GM19452 (cell line): ENCODE data around the gene IL1R2.
"Not testable (repeated sequence)": the region's sequence is repeated elsewhere in the genome, so short reads cannot be mapped to it uniquely, and the experiment has no call there.

Source experiments
- ATAC-seq: cut with Tn5 transposase; IDR thresholded peaks from one replicate; pipeline ENCODE4 v1.9.1; 2021; ENCODE audit not compliant: unreplicated experiment

IL1R2 gene

DNA sequence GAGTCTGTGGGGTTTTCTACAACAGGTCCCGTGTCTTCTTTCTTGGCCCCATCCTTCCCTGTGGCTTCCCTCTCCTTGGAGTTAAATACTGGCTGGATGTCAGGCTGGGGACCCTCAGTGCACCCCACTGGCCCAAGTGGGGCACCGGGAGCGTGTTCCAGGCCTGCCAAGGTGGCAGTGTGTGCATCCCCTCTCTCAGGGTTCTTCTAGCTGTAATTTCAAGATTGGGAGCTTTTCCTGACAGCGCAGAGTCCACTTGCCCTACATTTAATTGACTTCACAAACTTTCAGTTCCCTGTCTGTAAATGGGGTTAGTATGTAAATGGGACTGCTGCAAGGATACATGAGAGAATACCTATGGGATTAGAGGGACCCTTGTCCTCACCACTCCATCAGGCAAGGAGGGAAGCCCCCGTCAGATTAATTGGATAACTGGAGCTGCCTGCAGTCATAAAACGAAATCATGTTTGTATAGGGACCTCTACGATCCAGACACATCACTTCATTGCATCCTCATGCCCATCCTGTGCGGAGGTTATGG, 66.6 kb downstream of the IL1R2 start:
- no peak for ATAC-seq

GRCh38 chr2:102059151-102059550, 67.4 kb downstream of the IL1R2 start:
- ATAC-seq: no peak

- ATAC-seq: no peak
These were observed 68.3 kb downstream of the IL1R2 start for GRCh38 chr2:102060047-102060446.

GRCh38 chr2:102060792-102061191, 69.0 kb downstream of the IL1R2 start:
- no peak for ATAC-seq

DNA sequence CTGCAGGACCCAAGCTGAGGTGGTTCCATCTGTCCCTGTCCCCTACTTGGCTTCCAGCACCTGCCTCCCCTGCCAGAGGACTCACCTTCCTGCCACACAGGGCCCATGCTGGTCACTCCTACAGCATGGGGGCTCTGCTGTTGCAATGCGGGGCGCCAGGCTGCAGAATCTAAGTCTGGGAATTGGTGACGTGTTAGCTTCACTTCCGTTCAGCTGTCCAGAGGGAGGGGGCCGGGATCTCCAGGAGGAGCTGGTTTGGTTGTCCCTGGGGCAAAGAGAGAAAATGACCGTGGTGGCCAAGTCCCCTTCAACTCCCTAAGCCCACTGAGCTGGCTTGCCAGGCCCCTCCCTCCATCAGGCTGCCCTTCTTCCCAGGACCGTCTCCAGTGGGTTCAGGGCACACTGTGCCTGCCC, 69.5 kb downstream of the IL1R2 start:
- no peak for ATAC-seq

DNA sequence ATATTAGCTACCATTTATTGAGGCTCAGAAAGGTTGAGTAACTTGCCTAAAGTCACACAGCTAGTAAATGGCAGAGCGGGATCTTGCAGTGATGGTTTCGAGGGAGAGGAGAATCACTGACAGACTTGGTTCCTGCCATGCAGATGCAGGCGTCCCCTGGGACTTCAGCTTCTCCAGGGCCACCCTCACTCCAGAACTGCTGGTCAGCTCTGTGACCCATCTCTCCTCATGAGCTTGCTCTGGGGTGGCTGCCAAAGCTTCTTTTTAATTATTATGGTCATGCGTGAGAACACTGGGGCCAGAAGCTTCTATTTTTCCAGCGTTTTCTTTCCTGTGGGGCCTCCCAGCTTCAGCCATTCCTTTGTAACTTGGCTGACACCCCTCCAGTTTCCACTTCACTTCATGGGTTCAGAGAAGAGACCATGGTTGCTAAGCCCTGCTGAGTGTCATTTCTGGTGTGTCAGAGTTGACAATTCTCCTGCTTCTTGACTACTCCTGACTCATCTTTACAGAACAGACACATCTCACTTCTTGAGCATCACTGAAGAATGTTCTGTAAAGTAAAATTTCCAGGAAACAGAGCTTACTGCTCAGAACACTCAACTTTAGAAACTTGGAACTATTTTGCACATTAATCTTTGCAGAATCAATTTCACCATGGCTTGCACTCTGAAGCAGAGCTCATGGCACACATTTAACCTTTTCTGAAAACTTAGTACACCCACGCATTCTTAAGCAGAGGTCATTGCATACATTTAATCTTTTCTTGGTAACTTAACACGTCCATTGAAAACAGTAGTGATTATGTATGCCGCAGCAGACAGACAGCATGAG, 70.4 kb downstream of the IL1R2 start:
- no peak for ATAC-seq

GRCh38 chr2:102062802-102063201, 71.0 kb downstream of the IL1R2 start:
- no peak for ATAC-seq

DNA sequence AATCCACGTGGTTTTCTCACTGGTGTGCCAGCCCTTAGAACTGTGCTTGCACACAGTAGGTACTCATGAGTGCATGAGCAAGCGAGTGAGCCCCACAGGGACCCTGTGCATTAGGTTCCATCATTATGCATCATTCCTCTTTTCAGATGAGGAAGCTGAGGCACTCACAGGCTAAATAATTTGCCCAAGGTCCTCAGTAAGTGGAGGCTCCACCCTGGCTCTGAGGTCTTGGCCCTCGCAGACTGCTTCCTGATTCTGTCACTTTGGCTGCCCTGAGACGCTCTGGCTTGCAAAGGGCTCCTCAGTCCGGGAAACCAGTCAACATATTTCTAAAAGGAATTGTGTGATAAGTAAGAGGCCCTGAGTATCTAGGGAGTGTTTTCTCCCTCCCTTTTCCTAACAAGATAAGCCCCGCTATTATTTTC, 71.7 kb downstream of the IL1R2 start:
- no peak for ATAC-seq

DNA sequence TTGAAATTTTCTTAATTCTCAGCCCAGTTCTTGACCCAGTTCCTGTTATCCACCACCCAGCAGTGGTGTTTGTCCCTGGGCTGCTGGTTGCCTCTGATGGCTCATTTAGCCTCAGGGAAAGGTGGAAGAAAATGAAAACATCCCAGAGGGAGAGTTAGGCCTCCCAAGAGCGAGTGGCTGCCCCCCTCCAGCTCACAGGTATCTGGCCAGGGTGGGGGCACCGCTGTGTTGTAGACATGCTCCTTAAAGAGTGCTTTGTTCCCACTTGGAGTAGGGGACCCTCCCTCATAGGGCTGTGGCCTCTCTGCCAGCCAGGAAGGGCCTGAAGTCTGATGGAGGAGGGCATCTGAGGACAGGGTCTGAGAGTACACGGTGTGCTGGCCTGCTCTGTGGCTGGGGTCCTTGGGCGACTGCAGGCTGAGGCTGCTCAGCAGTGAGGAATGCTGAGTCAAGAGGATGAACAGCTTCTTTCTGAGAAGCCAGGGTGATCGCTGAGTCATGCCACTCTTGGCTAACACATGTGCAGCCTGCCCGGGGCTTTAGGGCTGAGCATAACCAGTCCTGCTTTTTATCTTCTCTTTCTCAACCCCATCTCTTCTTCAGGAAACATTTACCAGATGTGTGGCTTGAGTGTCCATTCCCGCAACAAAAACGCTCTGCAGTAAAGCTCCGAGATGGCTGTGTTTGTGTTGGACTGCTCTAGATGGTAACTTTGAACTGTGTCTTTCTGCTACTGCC, 72.3 kb downstream of the IL1R2 start:
- ATAC-seq: no peak

GRCh38 chr2:102064679-102065674, 73.2 kb downstream of the IL1R2 start:
- no peak for ATAC-seq

DNA sequence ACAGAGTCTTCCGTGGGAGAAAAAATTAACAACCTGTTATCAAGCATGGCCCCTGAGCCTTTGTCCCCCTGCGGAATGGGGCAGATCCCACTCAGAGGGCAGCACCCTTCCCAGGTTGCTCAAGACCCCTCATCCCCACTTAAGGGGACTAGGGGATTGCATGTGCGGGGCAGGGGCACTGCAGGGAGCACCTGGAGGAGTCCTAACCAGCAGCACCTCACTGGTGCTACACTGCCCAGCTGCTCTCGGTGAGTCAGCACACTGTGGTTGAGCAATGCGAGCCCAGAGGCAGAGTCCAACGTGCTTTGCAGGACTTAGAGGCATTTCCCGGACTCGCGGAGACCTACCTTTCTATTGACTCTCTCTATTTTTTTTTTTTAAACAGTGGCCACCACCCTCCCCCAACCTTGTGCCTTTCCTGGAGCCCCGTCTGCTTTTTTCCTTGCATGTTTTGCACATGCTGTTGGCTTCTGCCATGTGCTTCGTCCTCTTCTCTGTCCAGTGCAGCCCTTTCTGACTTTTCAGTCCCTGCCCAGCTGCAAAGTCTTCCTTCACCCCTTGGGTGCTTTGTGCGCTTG, 74.0 kb downstream of the IL1R2 start:
- no peak for ATAC-seq

- ATAC-seq: no peak
These were observed 74.8 kb downstream of the IL1R2 start for GRCh38 chr2:102066554-102066953.

- not testable (repeated sequence) for ATAC-seq
These were observed 76.4 kb downstream of the IL1R2 start for GRCh38 chr2:102068126-102068525.

- no peak for ATAC-seq
These were observed 77.7 kb downstream of the IL1R2 start for GRCh38 chr2:102069311-102069974.

DNA sequence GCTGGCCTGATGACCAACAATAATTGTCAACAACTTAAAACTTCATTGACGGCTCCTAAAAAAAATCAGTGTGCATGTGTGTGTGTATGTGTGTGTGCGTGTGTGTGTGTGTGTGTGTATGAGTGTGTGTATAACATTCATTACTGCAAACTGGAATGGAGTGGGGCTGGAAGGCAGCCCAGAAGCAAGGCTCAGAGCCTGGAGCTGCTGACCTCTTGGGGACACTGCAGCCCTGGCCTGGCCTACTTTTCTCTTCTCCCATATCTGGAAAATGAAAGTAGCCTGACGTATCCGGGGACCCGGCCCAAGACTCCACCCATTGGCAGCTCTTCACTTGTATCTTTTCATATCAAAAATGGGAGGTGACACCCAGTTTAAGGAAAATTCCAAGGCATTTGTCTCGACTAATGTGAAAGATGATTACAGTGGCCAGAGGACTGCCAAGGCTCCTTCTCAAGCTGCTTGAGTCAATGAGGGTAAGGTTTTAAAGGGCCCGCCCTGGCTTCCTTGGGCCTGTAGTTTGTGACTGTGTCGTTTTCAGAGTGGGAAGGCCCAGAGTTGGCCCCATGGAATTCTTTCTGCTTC, 78.4 kb downstream of the IL1R2 start:
- ATAC-seq: no peak

DNA sequence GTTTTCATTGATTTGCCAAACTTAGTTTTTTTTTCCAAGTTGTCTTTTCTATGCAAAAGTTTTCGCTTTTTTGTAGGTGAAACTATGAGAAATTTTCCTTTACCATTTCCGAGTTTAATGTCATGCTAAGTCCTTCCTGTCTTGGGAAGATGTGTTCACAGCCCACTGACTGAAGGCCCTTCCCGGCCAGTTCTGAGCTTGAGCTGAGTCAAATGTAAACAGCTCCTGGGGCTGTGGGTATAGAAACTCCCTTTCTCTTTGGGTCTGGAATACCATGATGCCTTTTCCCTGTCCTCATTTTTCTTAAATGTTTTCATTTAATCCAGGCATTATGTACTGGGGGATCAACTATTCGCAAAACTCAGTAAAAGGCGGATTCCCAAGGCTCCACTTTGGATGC, 81.0 kb downstream of the IL1R2 start:
- no peak for ATAC-seq

DNA sequence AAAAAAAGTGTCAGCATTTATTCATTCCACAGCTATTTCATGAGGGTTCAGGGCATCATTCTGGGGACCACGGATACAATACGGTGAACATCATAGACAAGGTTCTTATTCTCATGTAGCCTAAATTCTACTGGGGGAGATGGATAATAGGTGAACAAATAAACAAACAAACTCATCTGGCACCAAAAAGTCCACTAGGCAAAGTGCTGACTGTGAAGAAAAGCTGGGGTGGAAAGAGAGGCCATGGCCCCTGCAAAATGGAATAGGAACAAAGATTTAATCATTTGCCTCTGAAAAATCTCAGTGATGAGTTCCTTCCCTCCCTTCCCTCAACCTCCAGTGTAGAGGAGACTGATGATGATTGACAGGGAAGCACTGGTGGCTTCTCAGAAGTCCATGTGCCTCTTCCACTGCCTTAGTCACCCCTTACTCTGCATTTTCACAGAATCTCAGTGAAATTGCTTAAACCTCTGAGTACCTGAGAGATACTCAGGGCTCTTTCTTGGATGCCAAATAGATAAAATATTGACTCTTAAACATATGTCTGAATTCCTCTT, 81.5 kb downstream of the IL1R2 start:
- no peak for ATAC-seq

DNA sequence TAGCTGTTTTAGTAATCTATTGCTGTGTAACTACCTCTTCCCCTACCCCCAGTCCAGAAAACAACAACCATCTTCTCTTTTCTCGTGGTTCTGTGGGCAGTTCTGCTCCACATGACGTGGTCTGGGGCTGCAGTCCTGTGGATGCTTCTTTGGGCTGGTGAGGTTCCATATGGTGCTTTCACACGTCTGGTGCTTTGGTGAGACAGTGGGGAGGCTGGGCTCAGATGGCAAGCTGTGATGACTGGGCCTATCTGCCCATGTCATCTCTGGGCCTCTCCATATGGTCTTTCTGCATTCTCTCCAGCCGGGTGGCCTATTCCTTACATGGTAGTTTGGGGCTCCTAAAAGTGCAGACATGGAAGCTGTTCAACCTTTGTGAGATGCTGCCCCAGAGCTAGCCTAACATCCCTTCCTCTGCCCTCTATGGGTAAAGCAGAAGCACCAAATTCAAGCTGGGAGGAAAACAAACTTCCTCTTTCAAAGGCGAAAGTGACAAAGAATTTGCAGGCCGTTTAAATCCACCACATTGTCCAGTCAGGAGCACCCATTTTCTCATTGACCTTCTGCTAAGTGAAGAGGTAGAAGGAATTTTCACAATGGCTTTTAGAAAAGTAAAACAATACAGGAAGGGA, 82.5 kb downstream of the IL1R2 start:
- no peak for ATAC-seq

DNA sequence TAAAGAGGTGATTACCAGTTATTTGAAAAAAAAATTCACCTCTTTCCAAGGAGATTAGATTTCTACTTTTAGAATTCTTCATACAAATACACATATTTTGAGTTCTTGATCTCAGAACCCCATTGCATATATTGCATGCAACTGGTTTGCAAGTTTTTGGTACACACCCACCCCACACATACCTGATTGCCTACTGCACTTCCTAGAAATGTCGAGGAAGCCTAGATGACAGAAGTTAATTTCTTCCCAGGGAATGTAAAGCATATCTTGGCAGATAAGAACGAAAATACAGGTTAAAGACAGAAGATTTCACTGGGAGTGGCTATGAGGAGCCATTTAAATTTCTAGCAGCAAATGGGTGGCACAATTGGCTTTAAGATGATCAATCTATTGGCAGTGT, 83.7 kb downstream of the IL1R2 start:
- no peak for ATAC-seq
